ENCODE measurements around the gene SOCS3. TPM values are rescaled to one million over a fixed set of nuclear protein-coding genes. Genes with fewer than 3 reads are reported as not detected.

SOCS3 gene
- total RNA-seq, 3 donors from 2014 or later (not counting 1 experiment from before 2014, with no cell fraction given) = 39.0 to 47.9 (median 43.6) TPM

DNA sequence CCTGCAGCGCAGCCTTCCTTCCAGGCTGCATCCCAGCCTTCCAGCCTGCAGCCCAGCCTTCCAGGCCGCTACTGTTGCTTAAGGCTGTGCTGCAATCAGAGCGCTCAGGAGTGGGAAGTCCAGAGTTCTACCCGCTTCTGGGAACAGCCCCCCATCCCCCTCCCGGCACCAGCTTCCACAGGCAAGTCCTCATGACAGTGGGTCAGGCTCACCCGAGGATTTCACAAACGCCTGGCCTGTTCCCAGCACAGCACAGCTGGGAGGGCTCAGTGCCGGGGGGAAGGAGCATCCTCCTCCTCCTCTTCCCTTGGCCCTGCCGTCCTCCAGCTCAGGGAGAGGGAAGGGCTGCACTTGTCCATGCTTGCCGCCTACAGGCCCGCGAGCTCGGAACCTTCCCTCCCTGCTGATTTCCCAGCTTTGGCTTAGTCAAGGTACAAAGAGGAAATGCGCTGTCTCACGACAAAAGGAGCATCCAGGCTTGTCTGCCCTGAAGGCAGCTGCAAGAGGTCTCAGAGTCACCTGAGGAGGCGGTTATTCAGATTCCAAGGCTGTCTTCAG lies 8.3 kb downstream of the SOCS3 start:
- DNase-seq = no peak

DNA sequence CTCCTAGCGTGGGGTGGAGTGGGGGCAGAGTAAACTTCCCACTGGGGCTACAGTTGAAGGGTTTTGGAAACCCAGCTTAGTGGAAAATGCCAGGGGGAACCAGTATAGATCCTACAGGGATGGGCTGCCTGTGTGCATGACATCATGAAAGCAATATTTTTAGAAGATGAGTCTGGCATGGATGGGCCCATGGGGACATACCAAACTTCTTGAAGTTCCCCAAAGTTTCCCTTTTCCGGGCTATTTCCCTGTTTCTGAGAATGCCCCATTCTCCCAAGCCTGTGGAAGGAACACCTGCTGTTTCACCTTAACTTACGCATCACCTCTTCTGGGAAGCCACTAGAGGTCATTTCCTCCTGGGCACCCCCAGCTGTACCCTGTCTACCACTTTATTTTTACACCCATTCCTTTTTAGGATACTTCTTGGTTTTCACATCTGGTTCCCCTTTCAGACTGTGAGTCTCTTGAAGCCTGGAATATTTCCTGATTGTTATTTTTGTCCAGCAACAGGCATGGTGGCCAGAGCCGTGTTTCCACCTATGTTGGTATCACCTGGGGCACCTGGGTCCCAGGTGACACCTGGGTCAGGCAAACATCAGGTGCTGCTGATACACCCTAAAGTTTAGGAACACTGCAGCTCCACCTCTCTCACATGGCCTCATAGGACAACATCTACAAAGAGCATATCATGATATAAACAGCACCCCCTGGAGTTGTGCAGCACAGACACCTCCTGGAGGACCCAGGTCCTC lies 9.8 kb downstream of the SOCS3 start:
- H3K27ac Mint-ChIP-seq = peak overlapping the region in 1 of 2 donors; percentile 7

More for the DNA sequence above, 8.3 kb downstream of the SOCS3 start:
- Histone ChIP-seq H3K27me3 (ENCODE audit: control insufficient read depth, insufficient read depth, low read length) (no peaks in the 10 kb centered on the region), H3K4me1 (ENCODE audit: control insufficient read depth, insufficient read depth, low read length) (peaks cover 68% of the 10 kb centered on the region), H3K4me3 (ENCODE audit: low read length) (no peak overlapping the region), H3K36me3 (ENCODE audit: control insufficient read depth, insufficient read depth, low read length) (no peaks in the 10 kb centered on the region), H3K27ac (ENCODE audit: low read length) (no peak overlapping the region), H3K9me3 (ENCODE audit: control insufficient read depth, insufficient read depth, low read length) (no peaks in the 10 kb centered on the region)
- Mint-ChIP-seq H3K9me3 (no peaks in the 10 kb centered on the region), H3K4me3 (peak overlapping the region; percentile 25), H3K27me3 (ENCODE audit: low read depth in 2 of 2) (no peaks in the 10 kb centered on the region), H3K36me3 (no peaks in the 10 kb centered on the region), H3K4me1 (peaks cover 12 to 55% of the 10 kb centered on the region in 2 donors), H3K27ac (peak overlapping the region in 1 of 2 donors; percentile 66)
- 90% methylated on average over 16 of the region's 16 CpGs for WGBS (ENCODE audit: insufficient coverage)
- intact Hi-C loops (cut with micrococcal nuclease) = no loop called here
- no peak for TF ChIP-seq CTCF (IDR thresholded peaks at IDR 0.05)
- ATAC-seq = no peak

GRCh38 chr17:78348055-78348770 lies 11.7 kb downstream of the SOCS3 start:
- H3K27ac Mint-ChIP-seq = no peak overlapping the region
- intact Hi-C loops (cut with micrococcal nuclease) = no loop called here
- Histone ChIP-seq H3K4me1 (ENCODE audit: control insufficient read depth, insufficient read depth, low read length) (peaks cover 57% of the 10 kb centered on the region), H3K4me3 (ENCODE audit: low read length) (no peak overlapping the region), H3K9me3 (ENCODE audit: control insufficient read depth, insufficient read depth, low read length) (no peaks in the 10 kb centered on the region), H3K36me3 (ENCODE audit: control insufficient read depth, insufficient read depth, low read length) (no peaks in the 10 kb centered on the region), H3K27ac (ENCODE audit: low read length) (no peak overlapping the region), H3K27me3 (ENCODE audit: control insufficient read depth, insufficient read depth, low read length) (no peaks in the 10 kb centered on the region)
- TF ChIP-seq CTCF (IDR thresholded peaks at IDR 0.05) = no peak
- H3K36me3 Mint-ChIP-seq = no peaks in the 10 kb centered on the region
- ATAC-seq (no peak), DNase-seq (peak in 1 of 2 donors; percentile 17)
- no peaks in the 10 kb centered on the region for H3K9me3 Mint-ChIP-seq
- H3K27me3 Mint-ChIP-seq (ENCODE audit: low read depth in 2 of 2) = no peaks in the 10 kb centered on the region
- H3K4me3 Mint-ChIP-seq = no peak overlapping the region
- 87% methylated on average over 8 of the region's 9 CpGs for WGBS (ENCODE audit: insufficient coverage)
- peaks cover 20 to 54% of the 10 kb centered on the region in 2 donors for H3K4me1 Mint-ChIP-seq

More for the DNA sequence above, 9.8 kb downstream of the SOCS3 start:
- H3K27me3 ChIP-seq (ENCODE audit: control insufficient read depth, insufficient read depth, low read length) = no peaks in the 10 kb centered on the region
- Mint-ChIP-seq H3K36me3 (no peaks in the 10 kb centered on the region), H3K4me1 (peaks cover 7 to 47% of the 10 kb centered on the region in 2 donors), H3K4me3 (no peak overlapping the region), H3K9me3 (no peaks in the 10 kb centered on the region), H3K27me3 (ENCODE audit: low read depth in 2 of 2) (no peaks in the 10 kb centered on the region)
- TF ChIP-seq CTCF (IDR thresholded peaks at IDR 0.05) = no peak
- peaks cover 57% of the 10 kb centered on the region for H3K4me1 ChIP-seq (ENCODE audit: control insufficient read depth, insufficient read depth, low read length)
- H3K36me3 ChIP-seq (ENCODE audit: control insufficient read depth, insufficient read depth, low read length) = no peaks in the 10 kb centered on the region
- H3K4me3 ChIP-seq (ENCODE audit: low read length) = no peak overlapping the region
- intact Hi-C loops (cut with micrococcal nuclease) = no loop called here
- ATAC-seq (no peak), DNase-seq (peak in 1 of 2 donors; percentile 12)
- H3K27ac ChIP-seq (ENCODE audit: low read length) = no peak overlapping the region
- whole genome bisulfite sequencing (ENCODE audit: insufficient coverage) = 60% methylated on average over 4 of the region's 4 CpGs
- H3K9me3 ChIP-seq (ENCODE audit: control insufficient read depth, insufficient read depth, low read length) = no peaks in the 10 kb centered on the region

All from natural killer cell (primary cell).